Measurements from ENCODE around the gene KDM5B.

The KDM5B gene

DNA sequence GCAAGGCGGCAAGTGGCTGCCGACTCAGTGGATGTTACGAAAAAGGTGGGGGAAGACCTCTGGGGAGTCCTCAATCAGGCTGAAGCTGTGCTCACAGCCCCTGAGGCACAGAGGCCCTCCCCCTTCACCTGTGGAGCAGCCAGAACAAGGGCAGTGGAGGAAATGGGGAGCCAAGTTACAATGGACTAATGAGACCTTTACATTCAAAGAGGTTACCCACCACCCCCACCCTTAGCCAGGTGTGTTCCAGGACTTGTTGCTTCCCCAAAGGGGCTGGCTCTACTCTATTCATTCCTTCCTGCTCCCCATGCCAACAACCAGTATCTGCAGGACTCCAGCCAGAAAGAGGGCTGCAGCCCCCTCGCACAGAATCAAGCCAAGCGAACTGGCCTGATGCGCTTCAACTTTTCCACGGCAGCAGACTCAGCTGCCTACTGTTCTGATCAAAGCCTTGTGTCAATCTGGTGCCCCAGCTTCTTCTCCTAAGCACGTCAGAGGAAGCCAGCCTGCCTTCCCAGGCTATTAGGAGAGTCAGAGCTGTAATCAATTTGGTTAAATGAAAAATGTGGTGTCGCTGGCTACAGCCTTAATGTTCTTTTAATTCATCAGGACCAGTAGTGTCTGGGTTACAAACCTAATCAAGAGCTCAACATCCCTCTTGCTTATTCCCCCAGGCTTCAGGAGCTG lies 96.1 kb downstream of the KDM5B start:
- DNase-seq, result no peak

GRCh38 chr1:202710070-202711045 lies 97.9 kb downstream of the KDM5B start, which contains the start of gene SYT2:
Gene SYT2 (minus strand): TSS chr1:202710454. CDS start chr1:202605772, 104,682 bp downstream.
- peak; percentile 28 to 68 for DNase-seq

DNA sequence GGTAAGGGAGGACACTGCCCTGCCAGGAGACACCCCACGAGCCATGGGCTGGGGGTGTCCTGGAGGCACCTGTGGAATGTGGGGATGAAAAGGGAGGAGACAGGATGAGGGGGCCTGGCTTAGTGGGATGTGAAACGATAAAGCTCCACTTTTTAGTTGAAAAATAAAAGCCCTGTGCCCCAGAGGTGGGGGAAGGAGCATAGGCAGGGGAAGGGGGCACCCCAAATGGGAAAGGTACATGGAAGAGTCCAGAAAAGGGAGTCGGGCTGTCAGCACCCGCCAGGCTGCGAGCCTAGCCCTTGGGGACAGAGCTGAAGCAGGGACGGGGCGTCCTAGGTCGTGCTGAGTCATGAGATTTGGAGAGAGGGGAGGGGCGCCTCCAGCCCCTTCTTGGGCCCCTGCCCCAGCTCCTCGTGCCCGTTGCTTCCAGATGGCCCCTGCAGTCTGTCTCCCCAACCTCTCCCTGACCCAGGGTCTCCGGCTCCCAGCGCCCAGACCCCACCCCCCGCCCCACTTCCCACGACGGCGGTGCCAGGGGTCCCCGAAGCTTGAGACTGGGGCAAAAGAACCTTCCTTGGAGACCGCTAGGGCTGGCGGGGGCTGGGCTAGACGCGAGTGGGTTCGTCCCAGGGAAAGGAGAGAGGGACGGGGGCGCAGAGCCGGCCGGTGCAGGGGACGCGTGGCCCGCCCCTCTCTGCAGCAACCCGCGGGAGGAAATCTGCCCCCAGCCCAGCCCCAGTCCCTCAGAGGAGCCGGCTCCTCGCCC lies 98.8 kb downstream of the KDM5B start:
- DNase-seq, result no peak

DNA sequence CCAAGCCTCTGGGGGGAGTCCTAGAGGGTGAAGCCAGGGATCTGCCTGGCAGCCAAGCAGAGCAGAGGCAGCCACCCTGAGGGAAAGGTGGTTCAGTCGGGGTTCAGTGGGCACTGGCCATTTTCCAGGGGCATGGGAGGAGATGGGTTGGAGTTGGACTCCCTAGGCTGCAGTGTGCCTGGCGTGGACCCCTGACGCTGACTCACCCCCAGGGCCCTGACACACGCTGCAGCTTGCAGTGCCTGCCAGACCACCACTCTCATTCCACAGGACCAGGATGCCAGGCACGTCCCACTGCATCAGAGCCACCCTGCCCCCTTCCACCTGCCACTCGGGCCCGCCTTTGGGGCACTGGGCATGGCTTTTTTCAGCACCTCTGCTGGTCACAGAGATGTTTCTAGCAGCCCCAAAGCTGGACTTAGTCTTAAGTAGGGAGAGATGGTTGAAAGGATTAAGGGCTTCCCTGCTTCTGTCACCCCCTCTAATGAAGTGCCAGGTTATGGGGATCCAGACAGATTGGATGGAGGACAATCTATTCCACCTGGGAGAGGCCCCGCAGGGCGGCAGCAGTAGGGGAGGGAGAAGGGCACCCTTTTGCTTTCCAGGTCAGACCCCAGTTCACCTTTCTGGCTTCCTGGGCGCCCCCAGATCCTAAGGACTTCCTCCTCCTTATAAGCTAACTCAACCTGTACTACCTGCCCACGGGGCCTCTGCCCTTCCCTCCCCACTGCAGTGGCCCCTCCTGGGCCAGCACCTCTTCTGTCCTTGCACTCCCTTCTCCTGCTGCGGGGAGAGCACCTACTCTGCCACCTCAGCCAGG lies 99.6 kb downstream of the KDM5B start:
- no peak for DNase-seq

DNA sequence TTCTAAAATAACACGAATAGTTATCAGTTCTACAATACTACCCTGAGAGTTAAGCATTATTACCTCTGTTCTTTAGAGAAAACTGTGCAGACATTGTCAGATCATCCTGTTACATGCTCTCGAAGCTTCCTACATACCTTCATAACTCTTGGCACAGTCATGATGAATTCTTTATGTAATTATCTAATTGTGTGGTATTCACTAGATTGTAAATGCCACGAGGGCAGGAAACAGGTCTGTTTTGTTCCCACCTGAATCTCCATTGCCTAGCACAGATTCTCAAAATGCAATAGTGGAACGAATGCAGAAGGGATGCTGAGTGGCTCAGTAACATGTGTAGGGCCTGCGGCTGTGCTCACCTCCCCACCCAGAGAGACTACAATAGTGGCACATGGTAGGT lies 101.4 kb downstream of the KDM5B start:
- no peak for DNase-seq

- DNase-seq, result no peak
These were observed 103.6 kb downstream of the KDM5B start for GRCh38 chr1:202704601-202705000.

- no peak for DNase-seq
These were observed 105.0 kb downstream of the KDM5B start for GRCh38 chr1:202703191-202703590.

DNA sequence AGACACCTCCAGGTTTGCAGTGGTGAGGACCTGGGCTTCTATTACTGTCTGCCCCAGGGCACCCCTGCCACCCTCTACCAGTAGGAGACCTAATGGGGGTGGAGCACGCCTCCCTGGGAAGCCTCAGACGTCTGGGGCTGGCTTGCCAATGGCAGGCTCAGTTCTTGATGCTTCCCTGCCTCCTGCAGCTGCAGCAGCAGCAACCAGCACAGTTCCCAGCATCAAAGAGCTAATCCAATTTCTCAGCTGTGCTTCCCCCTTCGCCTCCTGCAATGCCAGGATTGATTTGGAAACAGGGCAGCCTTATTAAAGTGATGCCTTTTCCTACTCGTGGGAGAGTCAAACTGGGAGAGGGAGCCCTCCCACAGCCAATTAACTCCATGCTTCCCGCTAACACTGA lies 106.1 kb downstream of the KDM5B start:
- DNase-seq, result no peak

DNA sequence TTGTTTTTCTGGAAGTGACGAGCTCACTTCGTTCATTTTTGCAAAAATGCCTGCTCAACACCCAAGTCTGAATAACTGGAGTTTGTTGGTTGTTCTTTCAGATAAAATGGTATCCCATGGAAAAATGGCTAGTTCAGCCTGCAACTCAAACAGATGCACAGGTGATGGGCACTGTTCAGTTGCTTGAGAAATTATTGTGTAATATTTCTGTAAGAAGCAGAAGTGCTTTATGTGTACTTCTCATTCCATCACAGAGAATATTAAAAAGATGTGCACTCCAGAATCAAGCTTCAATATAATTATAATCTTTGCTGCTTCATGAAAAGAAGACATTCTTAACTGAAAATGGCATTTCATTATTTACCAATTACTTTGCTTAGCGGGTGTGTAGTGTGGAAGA lies 107.0 kb downstream of the KDM5B start:
- DNase-seq, result no peak

- no peak for DNase-seq
These were observed 108.2 kb downstream of the KDM5B start for GRCh38 chr1:202700061-202700460.

DNA sequence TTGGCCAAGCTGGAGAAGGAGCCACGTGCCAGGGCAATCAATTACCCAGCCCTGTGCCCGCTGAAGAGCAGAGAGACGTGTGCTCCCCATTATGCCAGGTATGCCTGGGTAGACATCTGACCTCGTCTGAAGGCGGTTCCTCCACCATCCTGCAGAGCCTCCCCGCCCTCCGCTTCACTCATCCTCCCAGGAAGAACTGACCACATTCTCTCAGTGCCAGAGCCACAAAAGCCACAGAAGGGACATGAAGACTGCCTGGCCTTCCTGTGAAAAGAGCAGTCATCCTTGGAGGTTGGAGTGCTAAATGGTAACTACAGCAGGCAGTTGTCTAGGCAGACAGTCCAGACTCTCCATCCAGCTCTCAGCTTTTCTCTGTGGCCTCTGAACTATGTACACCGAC lies 109.9 kb downstream of the KDM5B start:
- DNase-seq, result no peak

- DNase-seq, result no peak
These were observed 111.2 kb downstream of the KDM5B start for GRCh38 chr1:202697038-202697437.

GRCh38 chr1:202694314-202694713 lies 113.9 kb downstream of the KDM5B start:
- peak; percentile 71 to 83 for DNase-seq

GRCh38 chr1:202692959-202693555 lies 115.2 kb downstream of the KDM5B start:
- no peak for DNase-seq

DNA sequence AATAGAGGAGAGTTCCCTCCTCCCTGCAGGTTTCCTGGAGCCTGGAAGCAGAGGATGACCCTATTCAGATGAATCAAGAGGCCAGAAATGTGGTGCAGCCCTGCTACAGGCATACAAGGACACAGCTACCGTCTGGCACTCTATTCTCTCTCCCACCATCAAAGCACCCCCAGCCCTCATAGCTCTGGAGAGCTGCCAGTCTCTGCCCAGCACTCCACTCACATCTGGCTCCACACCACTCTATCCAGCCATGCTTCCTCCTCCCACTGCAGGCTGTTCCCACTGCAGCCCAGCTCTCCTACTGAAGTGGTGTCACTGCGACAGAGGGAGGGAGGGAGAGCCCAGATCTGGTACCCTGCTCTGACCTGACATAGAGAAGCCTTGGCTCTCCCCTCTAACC lies 116.4 kb downstream of the KDM5B start:
- DNase-seq, result peak; percentile 72 to 73

DNA sequence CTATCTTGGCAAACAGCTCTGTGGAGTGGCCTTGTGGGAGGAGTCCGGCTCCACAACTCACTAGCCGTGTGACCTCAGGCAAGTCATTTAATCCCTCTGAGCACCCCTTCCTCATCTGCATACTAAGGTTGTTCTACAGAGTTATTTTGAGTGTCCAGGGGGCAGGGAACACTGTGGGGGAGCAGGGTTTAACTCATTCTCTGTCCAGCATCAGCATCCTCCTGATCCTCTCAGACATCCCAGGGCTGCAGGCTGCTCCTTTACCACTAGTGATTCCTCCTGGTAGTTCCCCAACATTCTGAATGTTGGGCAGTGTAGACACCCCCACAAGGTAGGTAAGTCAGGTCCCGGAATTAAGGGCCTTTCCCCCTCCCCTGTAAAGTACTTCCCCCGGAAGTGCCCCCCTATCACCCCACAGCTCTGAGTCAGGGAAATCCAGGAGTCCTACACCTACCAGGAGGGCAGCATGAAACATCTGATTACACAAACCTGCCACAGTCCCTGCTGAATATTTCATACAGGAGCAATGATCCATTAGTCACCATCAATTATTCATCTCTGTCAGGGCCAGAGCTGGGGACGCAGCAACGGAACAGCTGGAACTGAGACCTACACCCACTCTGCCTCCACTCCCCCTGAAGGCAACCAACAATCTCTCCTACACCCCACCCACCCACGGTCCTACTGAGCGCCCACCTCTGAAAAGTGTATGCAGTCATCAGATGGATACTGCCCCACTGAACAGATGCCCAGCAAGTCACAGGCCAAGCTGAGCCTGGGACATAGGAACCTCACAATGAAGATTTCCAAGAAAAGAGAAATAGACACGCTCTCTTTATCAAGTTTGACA lies 118.5 kb downstream of the KDM5B start:
- no peak for DNase-seq

GRCh38 chr1:202689082-202689481 lies 119.1 kb downstream of the KDM5B start:
- no peak for DNase-seq

- DNase-seq, result no peak
These were observed 119.8 kb downstream of the KDM5B start for GRCh38 chr1:202688401-202688800.

GRCh38 chr1:202687798-202688197 lies 120.4 kb downstream of the KDM5B start:
- DNase-seq, result no peak

GRCh38 chr1:202687370-202687769 lies 120.9 kb downstream of the KDM5B start:
- DNase-seq, result peak in 1 of 2 experiments; percentile 60

GRCh38 chr1:202685641-202686040 lies 122.6 kb downstream of the KDM5B start:
- no peak for DNase-seq
